NT2/D1 (cell line): ENCODE measurements around the gene SLC25A1.

Experiments
- YY1 ChIP-seq: IDR thresholded peaks from 2 replicates; pipeline ENCODE4 v1.6.1; 2011; ENCODE audit not compliant: insufficient read length, insufficient read depth
- ZNF274 ChIP-seq: IDR thresholded peaks from 2 replicates; pipeline ENCODE4 v1.6.1; 2011; ENCODE audit warnings: mild to moderate bottlenecking, low read depth, low read length

DNA sequence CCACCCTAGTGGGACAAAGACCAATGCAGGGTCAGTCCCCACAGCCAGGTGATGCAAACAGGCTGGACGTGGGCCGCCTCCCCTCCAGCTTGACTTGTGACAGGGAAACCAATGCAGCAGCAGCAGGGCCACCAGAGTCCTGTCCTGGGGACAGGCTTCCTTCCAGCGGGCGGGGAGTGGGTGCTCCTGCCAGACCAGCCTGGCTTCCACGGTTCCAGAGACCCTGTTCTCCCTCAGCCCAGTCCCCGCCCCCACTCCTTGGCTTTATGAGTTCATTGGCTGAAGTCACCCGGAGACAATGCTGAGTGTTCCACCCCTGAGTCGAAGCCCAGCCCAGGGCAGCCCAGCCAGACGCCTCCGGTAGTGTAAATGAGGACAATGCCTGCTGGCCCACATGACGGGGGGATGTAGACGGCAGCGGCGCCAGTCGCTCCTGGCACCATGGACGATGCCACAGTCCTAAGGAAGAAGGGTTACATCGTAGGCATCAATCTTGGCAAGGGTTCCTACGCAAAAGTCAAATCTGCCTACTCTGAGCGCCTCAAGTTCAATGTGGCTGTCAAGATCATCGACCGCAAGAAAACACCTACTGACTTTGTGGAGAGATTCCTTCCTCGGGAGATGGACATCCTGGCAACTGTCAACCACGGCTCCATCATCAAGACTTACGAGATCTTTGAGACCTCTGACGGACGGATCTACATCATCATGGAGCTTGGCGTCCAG lies 47.4 kb downstream of the SLC25A1 start, which contains the start of gene TSSK2:
- TF ChIP-seq ZNF274 (no peak), YY1 (no peak)
